MG63 (cell line): ENCODE results near the gene EVX2. TPM values are rescaled to one million over a fixed set of nuclear protein-coding genes. Genes with fewer than 3 reads are reported as not detected.

Experiments
- DNase-seq: peaks from one replicate; pipeline ENCODE4 v3.0.0-alpha.2; 2020
- H3K27me3 ChIP-seq: fragments of 250-450 bp; sonication (Bioruptor Pico); 2 replicates; pipeline ENCODE4 v1.5.1; 2020; ENCODE audit warnings: mild to moderate bottlenecking, moderate library complexity
- H3K36me3 ChIP-seq: fragments of 250-450 bp; sonication (Bioruptor Pico); 2 replicates; pipeline ENCODE4 v1.5.1; 2020; ENCODE audit warnings: mild to moderate bottlenecking, moderate library complexity
- H3K4me3 ChIP-seq: fragments of 250-450 bp; sonication (Bioruptor Pico); 2 replicates; pipeline ENCODE4 v1.5.1; 2020; ENCODE audit warnings: mild to moderate bottlenecking, moderate library complexity
- H3K9me3 ChIP-seq: fragments of 250-450 bp; sonication (Bioruptor Pico); 2 replicates; pipeline ENCODE4 v1.5.1; 2020; ENCODE audit warnings: mild to moderate bottlenecking, moderate library complexity
- total RNA-seq: library from RNA; depleted of rRNA; stranded (reverse); fragments of >200 nt; shearing (Covaris generic); gene quantifications from 2 replicates; pipeline ENCODE4 v1.2.3, GENCODE V29; 2014; ENCODE audit warnings: low replicate concordance

The EVX2 gene
- total RNA-seq, 1 experiment from 2014 or later: not detected

DNA sequence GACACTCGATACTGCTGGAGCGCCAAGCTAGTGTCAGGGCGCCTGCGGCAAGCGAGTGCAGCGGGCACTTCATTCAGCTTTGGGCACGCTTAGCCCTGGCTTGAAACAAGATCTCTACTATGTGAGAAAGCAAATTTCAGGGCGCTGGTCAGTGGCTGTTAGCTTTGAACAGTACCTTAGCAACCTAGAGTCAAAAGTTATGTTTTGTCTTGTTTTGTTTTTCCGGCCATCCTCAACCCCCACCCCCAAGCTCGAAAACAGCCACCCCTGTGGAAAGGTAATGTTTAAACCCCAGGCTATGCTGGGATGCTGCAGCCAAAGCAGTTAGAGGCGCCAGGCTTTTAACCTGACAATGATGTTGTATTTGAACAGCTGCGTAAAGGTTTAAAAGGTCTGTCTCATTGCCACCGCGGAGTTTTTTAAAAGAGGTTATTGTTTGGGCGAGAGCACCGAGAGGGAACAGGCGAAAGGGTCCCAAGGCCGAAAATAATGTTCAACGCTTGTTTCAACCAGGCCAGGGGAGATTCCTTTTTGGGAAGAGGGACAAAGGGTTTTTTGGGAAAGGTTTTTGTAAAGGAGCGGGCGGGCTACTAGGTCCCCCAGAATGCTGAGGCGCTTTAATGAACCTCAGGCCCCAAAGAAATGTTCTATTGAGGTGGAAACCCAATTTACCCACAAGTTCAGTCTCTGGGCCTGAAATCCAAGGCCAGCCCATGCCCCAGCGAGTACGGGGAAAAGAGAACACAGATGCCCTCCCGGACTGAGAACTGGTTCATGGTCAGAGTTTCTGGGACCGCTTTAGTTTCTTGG is 30.6 kb upstream of the EVX2 start:
- H3K36me3 ChIP-seq: peaks cover 18% of the 10 kb centered on the region
- H3K4me3 ChIP-seq: no peak overlapping the region
- no peak for DNase-seq
- H3K9me3 ChIP-seq: no peaks in the 10 kb centered on the region
- H3K27me3 ChIP-seq: no peaks in the 10 kb centered on the region

DNA sequence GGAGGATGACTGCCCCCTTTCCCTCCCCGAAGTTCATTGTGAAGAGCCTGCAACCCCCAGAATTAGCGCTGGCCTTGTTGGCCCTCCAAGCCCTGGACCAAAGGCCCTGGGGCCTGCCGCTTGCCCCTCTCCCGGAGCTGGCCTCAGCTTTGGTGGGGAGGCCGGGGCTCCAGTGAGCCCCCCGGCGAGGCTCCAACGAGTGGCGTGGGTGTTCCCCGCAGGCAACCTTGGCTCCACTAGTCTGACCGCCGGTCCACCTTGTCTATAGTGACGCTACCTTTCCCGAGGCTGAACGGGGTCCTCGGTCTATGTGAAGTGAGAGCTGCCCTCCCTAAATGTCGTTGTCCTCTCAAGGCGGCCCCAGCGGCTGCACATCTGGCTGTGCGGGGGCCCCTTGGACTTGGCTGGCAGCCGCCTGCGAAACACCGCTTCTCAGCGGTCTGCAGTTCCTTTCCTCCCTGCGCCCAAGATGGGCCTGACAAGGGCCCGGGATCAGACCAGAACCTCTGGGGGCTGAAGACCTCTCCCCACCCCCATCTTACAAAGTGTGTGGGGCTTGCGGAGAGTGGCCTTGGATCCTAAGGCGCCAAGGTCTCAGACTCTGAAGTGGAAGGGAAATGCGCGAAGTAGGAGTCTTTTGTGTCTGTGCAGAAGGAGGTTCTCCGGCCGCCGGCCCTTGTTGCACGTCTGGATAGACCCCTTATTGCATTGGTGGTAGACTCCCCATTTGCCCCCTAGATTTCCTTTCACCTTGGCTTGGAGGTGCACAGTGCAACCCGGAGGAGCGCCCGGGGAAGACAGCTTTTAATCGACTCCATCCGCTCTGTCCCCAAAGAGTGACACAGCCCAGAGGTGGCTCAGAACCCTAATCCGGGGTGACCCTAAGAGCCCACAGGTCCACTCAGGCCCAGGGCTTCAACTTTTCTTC is 28.9 kb upstream of the EVX2 start:
- Histone ChIP-seq H3K9me3 (no peaks in the 10 kb centered on the region), H3K27me3 (no peaks in the 10 kb centered on the region), H3K4me3 (no peak overlapping the region), H3K36me3 (peaks cover 23% of the 10 kb centered on the region)
- DNase-seq: no peak

DNA sequence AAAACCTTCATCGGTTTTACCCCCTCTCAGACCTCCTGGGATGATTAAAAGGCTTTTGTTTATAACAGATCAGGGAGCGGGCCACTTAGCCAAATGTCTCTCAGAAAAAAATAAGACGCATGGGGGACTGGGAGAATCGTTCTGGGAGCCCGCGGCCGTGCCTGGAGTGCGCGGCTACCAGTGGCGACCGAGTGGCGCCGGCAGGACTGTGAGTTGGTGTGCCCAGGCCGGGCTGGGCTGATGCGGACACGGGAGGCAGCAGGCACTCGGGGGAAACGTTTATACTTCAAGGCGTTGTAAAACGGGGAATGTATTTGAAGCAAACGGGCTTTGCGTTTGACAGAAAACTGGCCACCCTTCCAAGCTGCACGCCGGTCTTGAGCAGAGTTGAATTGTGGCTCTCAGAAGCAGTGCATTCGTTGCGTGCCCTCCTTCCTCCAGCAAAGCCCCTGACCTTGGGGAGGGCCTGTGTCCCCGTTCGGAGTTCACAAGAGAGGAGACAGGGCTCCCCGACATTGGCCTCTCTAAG is 28.1 kb upstream of the EVX2 start:
- no peaks in the 10 kb centered on the region for H3K27me3 ChIP-seq

DNA sequence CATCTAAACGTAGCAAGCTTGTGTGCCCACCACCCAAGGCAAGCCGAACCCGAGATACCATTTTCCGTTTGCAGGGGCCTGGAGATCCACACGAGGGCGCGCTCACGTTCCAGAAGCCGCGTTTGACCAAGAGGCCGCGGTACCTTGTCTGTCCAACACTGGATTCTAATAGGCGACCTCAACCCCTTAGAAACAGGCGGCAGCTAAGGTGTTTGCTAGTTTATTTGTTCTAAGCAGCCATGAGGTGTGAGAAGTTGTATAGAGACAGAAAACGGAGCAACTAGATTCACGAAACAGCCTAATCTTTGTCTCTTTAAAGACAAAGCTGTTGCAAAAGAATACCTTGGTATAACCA is 27.5 kb upstream of the EVX2 start:
- no peak for DNase-seq
- Histone ChIP-seq H3K27me3 (no peaks in the 10 kb centered on the region), H3K9me3 (no peaks in the 10 kb centered on the region), H3K4me3 (no peak overlapping the region), H3K36me3 (peaks cover 20% of the 10 kb centered on the region)

More for the DNA sequence above, 28.1 kb upstream of the EVX2 start:
- Histone ChIP-seq H3K36me3 (peaks cover 23% of the 10 kb centered on the region), H3K4me3 (no peak overlapping the region), H3K9me3 (no peaks in the 10 kb centered on the region)
- no peak for DNase-seq

DNA sequence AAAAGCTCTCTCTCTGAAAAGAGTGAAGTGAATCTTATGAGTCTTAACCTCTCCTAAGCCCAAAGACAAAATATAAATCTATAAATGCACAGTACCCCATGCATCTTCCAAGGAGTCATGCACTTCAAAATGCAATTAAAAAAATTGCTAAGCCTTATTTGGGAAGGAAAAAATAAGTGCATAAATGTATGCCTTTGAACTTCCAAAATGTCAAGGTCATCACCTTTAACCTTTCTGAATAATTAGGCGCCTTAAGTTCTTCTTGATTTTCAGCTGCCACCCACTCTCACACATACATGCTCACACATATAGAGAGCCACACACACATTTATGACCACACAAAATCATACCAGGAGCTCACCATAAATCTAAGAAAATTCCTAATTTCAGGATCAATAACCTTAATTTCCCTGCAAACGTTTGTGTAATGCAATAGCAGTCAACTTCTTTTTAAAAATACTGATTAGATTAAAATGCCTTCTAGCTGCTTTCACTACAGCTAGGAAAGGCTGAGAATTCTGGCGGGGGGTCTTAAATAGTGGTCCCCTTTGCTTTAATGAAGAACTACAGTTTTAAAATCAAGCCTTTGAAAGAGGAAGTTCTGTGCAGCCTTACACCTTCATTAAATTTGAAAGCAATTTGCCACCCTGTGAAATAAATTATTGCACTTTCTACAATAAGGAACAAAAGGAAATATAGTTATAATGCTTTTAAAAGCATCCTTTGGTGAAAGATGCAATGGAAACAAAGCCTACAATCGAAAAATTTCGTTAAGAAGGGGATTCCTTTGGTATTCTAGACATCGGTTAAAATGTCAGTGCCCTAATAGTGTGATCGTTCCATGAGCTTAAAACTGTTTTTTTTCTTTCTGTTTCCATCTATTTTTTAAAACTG is 26.9 kb upstream of the EVX2 start:
- H3K4me3 ChIP-seq: no peak overlapping the region

DNA sequence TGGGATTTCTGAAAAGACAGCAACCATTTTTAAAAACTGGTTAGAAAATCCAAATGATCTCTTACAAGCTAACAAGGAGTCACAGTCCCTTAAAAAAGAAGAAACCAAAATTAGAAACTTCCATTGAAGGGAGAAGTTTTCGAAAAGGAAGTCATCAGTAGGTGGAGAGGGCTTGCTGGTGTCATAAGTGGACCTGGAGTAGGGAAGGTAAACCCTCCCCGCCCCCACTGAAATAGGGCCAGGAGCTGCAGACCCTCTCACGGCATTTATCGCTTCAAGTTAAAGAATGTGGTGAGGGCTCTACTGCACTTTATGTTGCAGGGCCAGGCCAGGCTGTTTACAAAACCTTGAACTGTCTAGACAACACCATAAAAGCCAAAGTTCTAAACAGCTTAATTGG is 26.2 kb upstream of the EVX2 start:
- Histone ChIP-seq H3K9me3 (no peaks in the 10 kb centered on the region), H3K27me3 (no peaks in the 10 kb centered on the region), H3K36me3 (peaks cover 20% of the 10 kb centered on the region), H3K4me3 (no peak overlapping the region)
- no peak for DNase-seq

More for the DNA sequence above, 26.9 kb upstream of the EVX2 start:
- no peak for DNase-seq
- no peaks in the 10 kb centered on the region for H3K27me3 ChIP-seq
- H3K9me3 ChIP-seq: no peaks in the 10 kb centered on the region
- H3K36me3 ChIP-seq: peaks cover 20% of the 10 kb centered on the region

DNA sequence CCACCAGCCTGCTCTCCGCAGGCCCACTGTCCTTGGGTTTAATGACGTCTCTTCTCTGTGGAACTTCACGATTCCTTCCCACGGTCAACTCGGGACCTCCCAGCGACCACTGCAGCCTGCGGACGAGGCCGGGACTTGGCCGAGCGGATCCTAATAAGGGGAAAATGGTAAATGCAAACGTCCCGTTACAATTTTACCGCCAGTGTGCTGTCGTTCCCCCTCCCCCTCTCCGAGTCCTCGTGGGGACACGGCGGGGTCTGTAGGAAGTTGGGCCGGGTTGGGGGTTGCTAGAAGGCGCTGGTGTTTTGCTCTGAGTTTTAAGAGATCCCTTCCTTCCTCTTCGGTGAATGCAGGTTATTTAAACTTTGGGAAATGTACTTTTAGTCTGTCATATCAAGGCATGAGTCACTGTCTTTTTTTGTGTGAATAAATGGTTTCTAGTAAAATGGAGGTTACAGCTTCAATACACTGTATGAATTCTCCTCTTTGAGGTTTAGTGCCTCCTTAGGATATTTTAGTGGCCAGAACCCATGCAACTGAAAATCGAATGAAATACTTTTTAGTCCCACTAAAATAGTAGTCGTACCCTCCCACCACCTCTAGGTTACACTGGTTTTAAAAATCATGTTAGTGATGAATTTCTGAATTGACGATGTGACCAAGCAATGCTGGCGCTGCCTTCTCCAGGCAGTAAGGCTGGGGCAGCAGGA is 25.6 kb upstream of the EVX2 start:
- DNase-seq: no peak
- H3K27me3 ChIP-seq: no peaks in the 10 kb centered on the region
- H3K9me3 ChIP-seq: no peaks in the 10 kb centered on the region
- H3K36me3 ChIP-seq: peaks cover 20% of the 10 kb centered on the region
- H3K4me3 ChIP-seq: no peak overlapping the region

DNA sequence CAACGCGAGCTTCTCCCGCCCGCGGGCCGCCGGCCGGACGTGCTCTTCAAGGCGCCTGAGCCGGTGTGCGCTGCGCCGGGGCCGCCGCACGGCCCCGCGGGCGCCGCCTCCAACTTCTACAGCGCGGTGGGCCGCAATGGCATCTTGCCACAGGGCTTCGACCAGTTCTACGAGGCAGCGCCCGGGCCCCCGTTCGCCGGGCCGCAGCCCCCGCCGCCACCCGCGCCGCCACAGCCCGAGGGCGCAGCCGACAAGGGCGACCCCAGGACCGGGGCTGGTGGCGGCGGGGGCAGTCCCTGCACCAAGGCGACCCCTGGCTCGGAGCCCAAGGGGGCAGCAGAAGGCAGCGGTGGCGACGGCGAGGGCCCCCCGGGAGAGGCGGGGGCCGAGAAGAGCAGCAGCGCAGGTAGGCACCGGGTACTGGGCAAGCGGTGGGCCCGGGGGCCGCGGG is 24.0 kb upstream of the EVX2 start:
- H3K27me3 ChIP-seq: no peaks in the 10 kb centered on the region
- peaks cover 20% of the 10 kb centered on the region for H3K36me3 ChIP-seq
- peak; percentile 35 for DNase-seq
- peak overlapping the region; percentile 30 for H3K4me3 ChIP-seq
- no peaks in the 10 kb centered on the region for H3K9me3 ChIP-seq

DNA sequence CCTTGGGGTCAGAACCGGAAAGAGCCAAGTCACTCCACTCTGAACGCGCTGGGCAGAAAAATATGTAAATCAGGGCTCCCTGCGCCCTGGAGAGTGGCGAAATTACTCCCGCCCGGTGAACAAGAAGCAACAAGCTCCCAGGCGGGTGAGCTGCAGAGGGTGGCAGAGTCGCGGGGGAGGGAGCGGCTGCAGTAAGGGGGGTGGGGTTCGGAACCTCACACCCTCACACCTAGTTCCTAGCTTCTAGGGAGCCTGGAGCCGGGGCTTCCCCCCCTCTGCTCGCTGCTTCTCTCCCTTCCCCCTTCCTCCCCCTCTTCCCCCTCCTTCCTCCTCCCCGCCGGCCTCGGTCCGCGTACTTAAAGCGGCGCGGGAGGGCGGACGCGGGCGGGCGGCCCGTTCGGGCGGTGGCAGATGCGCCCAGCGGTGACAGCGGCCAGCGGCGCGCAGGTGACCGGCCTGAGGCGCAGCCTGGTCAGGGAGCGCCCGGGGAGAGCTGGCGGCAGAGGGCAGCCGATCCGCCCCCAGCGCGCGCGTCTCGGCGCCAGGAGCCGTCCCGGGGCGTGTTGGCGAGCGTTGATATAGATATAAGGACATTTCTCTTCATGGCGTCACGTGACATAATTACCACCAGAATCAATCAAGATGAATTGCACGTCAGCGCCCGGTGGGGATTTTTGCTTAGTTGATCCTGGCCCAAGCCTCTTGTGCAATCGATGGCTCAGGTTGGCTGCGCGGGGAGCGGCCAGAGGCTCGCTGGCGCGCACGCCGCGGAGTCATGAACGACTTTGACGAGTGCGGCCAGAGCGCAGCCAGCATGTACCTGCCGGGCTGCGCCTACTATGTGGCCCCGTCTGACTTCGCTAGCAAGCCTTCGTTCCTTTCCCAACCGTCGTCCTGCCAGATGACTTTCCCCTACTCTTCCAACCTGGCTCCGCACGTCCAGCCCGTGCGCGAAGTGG is 23.1 kb upstream of the EVX2 start, which contains the start of gene HOXD11:
HOXD11 (plus strand) TSS at position 700 of the 959 bp plus-strand sequence; CDS start at position 776, 76 bp downstream.
- H3K27me3 ChIP-seq: no peaks in the 10 kb centered on the region
- no peaks in the 10 kb centered on the region for H3K9me3 ChIP-seq
- H3K36me3 ChIP-seq: peaks cover 15% of the 10 kb centered on the region
- peak within 1 kb of the TSS; percentile 62 for H3K4me3 ChIP-seq
- peak; percentile 71 for DNase-seq

DNA sequence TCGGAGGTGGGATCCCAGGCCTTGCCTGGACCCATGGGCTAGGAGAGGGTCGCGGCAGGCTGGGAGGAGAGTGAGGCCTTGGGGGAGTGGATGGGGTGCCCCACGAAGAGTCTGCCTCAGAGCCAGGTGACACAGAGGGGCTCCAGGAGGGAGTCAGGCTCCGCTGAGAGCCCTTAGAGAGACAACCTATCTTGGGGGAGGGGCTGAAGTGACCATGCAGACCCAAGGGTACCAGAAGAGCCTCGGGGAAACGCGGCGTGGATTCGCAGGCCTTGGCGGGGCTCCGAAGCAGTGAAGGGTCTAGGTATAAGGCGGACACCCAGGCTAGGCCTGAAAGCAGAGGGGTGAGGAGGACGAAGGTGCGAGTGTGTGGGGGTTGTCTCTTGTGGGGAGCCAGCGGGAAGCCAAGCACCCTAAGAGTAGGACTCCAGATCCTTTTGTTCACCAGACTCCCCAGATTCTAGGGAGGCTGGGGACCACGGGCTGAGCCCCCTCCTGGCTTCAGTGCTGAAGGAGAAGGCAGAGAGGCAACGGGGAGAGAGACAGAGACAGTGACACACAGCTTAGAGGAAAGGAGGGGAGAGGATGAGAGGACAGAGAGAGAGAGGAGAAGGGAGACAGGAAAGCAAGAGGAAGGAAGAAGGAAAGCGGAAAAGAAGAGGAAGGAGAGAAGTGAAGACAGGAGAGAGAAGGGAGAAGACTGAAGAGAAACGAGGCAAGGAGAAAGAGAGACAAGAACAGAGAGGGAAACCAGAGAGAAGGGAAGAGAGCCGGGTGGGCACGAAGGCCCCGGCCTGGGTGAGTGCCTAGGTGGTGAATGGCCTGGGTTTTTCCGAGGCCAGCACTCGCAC is 22.2 kb upstream of the EVX2 start:
- Histone ChIP-seq H3K4me3 (peak overlapping the region; percentile 62), H3K9me3 (no peaks in the 10 kb centered on the region), H3K36me3 (peaks cover 9% of the 10 kb centered on the region), H3K27me3 (no peaks in the 10 kb centered on the region)
- DNase-seq: no peak

DNA sequence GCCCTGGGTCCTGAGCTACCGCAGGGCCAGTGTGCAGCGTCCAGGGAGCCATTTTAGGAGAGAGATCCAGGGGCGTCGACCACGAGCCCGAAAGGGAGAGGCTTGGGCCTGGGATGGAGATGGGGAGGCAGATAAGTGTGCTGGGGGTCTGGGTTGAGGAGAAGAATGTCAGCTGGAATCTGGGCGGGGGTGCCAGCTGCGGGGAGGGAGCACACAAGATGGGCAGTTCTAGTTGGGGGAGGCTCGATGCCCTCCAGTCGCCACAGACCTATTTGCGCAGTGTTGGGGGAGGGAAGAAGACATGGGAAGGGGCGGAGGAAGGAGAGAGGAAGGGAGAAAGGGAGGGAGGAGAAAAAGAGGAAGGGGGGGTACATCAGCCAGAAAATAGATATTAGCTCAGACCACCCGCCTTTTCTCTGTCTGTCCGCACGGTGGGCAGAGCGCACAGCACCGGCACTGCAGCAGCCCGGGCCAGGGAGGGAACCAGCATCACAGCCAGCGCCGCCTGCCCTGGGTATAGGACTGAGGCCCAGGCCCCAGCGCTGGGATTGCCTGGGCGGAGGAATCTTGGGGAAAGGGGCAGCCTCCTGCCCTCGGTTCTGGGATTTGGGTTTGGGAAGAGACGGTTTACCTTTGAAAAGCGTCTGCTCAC is 21.4 kb upstream of the EVX2 start:
- Histone ChIP-seq H3K9me3 (no peaks in the 10 kb centered on the region), H3K4me3 (peak overlapping the region; percentile 62), H3K36me3 (peaks cover 8% of the 10 kb centered on the region), H3K27me3 (no peaks in the 10 kb centered on the region)
- DNase-seq: peak; percentile 56

DNA sequence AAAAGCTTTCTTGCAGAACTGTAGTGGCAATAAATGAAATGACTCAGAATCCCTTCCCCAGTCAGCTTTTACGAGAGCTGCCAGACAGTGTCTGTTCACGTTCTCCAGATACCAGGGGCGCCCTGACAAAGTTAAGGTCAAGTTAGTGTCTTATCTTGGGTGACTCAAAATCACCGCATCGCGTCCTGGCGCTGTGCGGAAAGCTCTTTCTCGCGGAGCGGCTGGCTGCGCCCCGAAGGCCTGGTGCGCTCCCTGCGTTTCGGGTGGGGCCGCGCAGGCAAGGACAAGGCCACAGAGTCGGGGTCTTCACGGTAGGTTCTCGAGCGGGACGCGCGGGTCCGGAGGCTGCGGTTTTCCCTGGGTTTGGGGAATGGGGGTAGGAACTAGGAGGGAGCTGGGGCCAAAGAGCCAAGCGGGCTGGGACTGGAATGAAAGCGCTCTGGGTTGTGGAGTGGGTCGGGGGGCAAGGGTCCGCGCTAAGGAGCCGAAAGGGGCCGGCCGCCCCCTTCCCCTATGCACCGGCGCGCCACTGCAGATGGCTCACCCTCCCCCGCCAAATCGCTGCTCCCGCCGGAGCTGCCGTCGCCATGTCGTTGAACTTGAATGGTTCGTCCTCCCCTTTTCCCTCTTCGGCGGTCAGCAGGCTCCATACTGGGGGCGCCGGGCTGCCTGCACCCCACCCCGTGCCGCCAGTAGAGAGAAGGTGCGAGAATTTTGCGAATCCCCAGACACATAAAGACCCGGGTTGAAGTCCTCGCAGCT is 20.7 kb upstream of the EVX2 start:
- Histone ChIP-seq H3K27me3 (no peaks in the 10 kb centered on the region), H3K4me3 (peak overlapping the region; percentile 62), H3K9me3 (no peaks in the 10 kb centered on the region), H3K36me3 (peaks cover 7% of the 10 kb centered on the region)
- peak; percentile 70 for DNase-seq
